ENCODE data around the gene ATP2B3. TPM values are rescaled to one million over a fixed set of nuclear protein-coding genes. Genes with fewer than 3 reads are reported as not detected.

The ATP2B3 gene
- total RNA-seq, 1 donor from 2014 or later = 0.21 TPM

DNA sequence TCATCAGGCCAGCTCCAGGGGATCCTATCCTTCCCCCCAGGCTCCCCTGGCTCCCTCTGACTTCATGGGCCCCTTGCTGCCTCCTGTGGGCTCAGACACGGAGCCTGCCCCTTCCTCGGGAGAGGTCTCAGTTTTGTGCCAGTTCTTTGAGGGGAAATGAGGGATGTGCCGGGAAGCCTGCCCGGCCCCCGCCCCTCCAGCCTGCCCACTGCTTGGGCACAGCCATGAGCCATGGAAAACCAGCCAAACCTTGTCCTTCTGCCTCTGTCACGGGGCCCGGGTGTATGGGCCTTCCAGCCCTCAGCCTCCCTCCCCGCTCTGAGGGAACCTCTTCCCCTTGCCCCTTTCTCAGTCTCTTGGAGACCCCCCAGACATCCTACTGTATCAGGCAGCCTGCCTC is 15.9 kb upstream of the ATP2B3 start:
- TF ChIP-seq, protein P1, sequence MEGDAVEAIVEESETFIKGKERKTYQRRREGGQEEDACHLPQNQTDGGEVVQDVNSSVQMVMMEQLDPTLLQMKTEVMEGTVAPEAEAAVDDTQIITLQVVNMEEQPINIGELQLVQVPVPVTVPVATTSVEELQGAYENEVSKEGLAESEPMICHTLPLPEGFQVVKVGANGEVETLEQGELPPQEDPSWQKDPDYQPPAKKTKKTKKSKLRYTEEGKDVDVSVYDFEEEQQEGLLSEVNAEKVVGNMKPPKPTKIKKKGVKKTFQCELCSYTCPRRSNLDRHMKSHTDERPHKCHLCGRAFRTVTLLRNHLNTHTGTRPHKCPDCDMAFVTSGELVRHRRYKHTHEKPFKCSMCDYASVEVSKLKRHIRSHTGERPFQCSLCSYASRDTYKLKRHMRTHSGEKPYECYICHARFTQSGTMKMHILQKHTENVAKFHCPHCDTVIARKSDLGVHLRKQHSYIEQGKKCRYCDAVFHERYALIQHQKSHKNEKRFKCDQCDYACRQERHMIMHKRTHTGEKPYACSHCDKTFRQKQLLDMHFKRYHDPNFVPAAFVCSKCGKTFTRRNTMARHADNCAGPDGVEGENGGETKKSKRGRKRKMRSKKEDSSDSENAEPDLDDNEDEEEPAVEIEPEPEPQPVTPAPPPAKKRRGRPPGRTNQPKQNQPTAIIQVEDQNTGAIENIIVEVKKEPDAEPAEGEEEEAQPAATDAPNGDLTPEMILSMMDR (IDR thresholded peaks at IDR 0.05) = no peak
- H3K27me3 Mint-ChIP-seq (ENCODE audit: unreplicated experiment) = no peaks in the 10 kb centered on the region
- H3K4me1 Mint-ChIP-seq (ENCODE audit: unreplicated experiment) = peaks cover 31% of the 10 kb centered on the region
- DNase-seq (ENCODE audit: extremely low spot score, unreplicated experiment) = no peak
- H3K36me3 Mint-ChIP-seq (ENCODE audit: unreplicated experiment) = peaks cover 5% of the 10 kb centered on the region
- no peaks in the 10 kb centered on the region for H3K9me3 Mint-ChIP-seq (ENCODE audit: unreplicated experiment)
- H3K4me3 Mint-ChIP-seq (ENCODE audit: unreplicated experiment) = no peak overlapping the region
- no peak overlapping the region for H3K27ac Mint-ChIP-seq (ENCODE audit: unreplicated experiment)

DNA sequence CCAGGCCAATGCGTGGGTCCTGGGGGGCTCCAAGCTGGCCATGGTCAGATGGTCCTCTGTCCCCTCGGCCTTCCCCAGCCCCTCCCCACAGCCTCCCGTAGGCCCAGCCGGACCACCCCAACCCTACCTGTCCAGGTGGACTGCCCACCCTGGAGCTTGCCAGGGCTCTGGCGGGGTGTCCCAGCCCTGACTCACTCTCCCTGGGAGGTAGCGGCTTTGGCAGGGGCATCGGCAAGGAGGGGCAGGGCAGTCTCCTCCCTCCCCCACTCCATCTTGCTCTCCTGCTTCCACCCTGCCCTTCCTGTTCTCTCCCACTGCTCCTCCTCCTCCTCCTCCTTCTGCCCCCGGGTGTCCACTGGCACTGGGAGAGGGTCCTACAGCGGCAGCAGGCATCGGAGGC is 15.3 kb upstream of the ATP2B3 start:
- TF ChIP-seq, protein P1 (IDR thresholded peaks at IDR 0.05) = no peak
- H3K27ac Mint-ChIP-seq (ENCODE audit: unreplicated experiment) = no peak overlapping the region
- no peaks in the 10 kb centered on the region for H3K27me3 Mint-ChIP-seq (ENCODE audit: unreplicated experiment)
- H3K4me3 Mint-ChIP-seq (ENCODE audit: unreplicated experiment) = no peak overlapping the region
- no peak for DNase-seq (ENCODE audit: extremely low spot score, unreplicated experiment)
- no peaks in the 10 kb centered on the region for H3K9me3 Mint-ChIP-seq (ENCODE audit: unreplicated experiment)
- peaks cover 8% of the 10 kb centered on the region for H3K36me3 Mint-ChIP-seq (ENCODE audit: unreplicated experiment)
- peaks cover 31% of the 10 kb centered on the region for H3K4me1 Mint-ChIP-seq (ENCODE audit: unreplicated experiment)

DNA sequence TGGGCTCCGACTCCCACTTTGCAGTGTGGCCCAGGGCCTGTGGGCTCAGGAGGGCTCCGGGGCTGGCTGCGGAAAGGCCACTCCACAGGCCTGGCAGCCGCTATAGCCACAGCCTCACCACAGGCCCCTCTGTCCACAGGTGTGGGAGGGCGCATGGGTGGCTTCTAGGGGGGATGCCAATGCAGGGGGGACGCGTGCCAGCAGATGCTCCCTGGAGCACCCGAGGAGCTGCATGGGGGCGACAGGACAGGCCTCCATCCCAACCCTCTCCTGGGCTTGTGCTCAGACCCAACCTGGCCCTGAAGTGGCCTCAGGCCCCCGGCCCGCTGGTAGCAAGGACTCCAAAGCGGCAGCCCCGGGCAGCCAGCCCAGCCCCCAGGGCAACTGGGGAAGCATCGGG is 14.6 kb upstream of the ATP2B3 start:
- H3K4me3 Mint-ChIP-seq (ENCODE audit: unreplicated experiment) = no peak overlapping the region
- TF ChIP-seq, protein P1 (IDR thresholded peaks at IDR 0.05) = no peak
- H3K9me3 Mint-ChIP-seq (ENCODE audit: unreplicated experiment) = no peaks in the 10 kb centered on the region
- no peak overlapping the region for H3K27ac Mint-ChIP-seq (ENCODE audit: unreplicated experiment)
- no peaks in the 10 kb centered on the region for H3K27me3 Mint-ChIP-seq (ENCODE audit: unreplicated experiment)
- DNase-seq (ENCODE audit: extremely low spot score, unreplicated experiment) = no peak
- peaks cover 11% of the 10 kb centered on the region for H3K36me3 Mint-ChIP-seq (ENCODE audit: unreplicated experiment)
- peaks cover 33% of the 10 kb centered on the region for H3K4me1 Mint-ChIP-seq (ENCODE audit: unreplicated experiment)

DNA sequence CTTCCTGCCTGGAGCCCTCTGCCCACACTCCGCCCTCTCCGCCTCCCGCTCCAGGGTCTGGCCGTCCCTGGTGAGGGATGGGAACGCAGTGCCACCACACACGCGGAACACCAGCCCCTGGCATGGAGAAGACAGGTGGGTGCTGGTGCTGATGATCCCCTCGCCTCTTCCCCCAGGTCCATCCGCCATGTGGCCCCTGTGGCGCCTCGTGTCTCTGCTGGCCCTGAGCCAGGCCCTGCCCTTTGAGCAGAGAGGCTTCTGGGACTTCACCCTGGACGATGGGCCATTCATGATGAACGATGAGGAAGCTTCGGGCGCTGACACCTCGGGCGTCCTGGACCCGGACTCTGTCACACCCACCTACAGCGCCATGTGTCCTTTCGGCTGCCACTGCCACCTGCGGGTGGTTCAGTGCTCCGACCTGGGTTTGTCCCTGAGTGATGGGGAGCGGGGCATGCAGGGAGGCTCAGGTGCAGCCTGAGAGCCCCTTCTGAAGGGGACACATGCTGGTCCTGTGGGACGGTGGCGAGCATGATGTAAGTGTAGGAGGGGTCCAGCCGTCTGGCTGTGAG is 12.9 kb upstream of the ATP2B3 start:
- peaks cover 11% of the 10 kb centered on the region for H3K36me3 Mint-ChIP-seq (ENCODE audit: unreplicated experiment)
- TF ChIP-seq, protein P1 (IDR thresholded peaks at IDR 0.05) = no peak
- H3K4me3 Mint-ChIP-seq (ENCODE audit: unreplicated experiment) = no peak overlapping the region
- H3K9me3 Mint-ChIP-seq (ENCODE audit: unreplicated experiment) = no peaks in the 10 kb centered on the region
- no peak for DNase-seq (ENCODE audit: extremely low spot score, unreplicated experiment)
- H3K4me1 Mint-ChIP-seq (ENCODE audit: unreplicated experiment) = peaks cover 20% of the 10 kb centered on the region
- no peaks in the 10 kb centered on the region for H3K27me3 Mint-ChIP-seq (ENCODE audit: unreplicated experiment)
- H3K27ac Mint-ChIP-seq (ENCODE audit: unreplicated experiment) = no peak overlapping the region

DNA sequence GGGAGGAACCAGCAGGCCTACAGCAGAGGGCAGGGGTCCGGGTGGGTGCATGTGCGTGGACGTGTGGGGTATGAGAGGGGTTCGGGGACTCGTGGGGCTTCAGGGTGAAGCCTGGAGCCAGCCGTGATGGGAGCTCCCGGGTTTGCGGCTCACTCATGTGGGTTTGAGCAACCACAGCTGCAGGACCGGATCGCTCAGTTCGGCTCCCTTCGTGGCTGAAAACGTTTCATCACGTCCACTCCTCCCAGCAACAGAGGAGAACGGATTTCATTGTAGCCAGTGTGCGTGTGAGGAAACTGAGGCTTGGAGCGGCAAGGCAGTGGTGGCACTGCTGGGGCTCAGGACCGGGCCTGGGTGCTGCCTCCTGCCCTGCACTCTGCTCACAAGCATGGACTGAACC is 12.1 kb upstream of the ATP2B3 start:
- Mint-ChIP-seq H3K4me3 (ENCODE audit: unreplicated experiment) (no peak overlapping the region), H3K27ac (ENCODE audit: unreplicated experiment) (no peak overlapping the region), H3K27me3 (ENCODE audit: unreplicated experiment) (no peaks in the 10 kb centered on the region), H3K36me3 (ENCODE audit: unreplicated experiment) (peaks cover 11% of the 10 kb centered on the region), H3K9me3 (ENCODE audit: unreplicated experiment) (no peaks in the 10 kb centered on the region), H3K4me1 (ENCODE audit: unreplicated experiment) (peaks cover 14% of the 10 kb centered on the region)
- no peak for DNase-seq (ENCODE audit: extremely low spot score, unreplicated experiment)
- TF ChIP-seq, protein P1 (IDR thresholded peaks at IDR 0.05) = no peak
